ENCODE data around the gene GNAZ. TPM values are rescaled to one million over a fixed set of nuclear protein-coding genes. Genes with fewer than 3 reads are reported as not detected.
"Not testable (repeated sequence)": the region's sequence is repeated elsewhere in the genome, so short reads cannot be mapped to it uniquely, and the experiment has no call there.

Gene GNAZ
- total and polyA plus RNA-seq, 2 donors from 2014 or later: 3.7 to 5.7 TPM

- FAIRE-seq (no peak), DNase-seq (peak in 1 of 5 donors; percentile 51)
- no peak overlapping the region for H3K4me3 ChIP-seq (ENCODE audit: low read length in 3 of 3)
- intact Hi-C loops (cut with DNase I): no loop called here
- no peaks in the 10 kb centered on the region for H3K9me3 ChIP-seq (ENCODE audit: control insufficient read depth in 2 of 3, insufficient read depth in 1 of 3, low read length in 3 of 3)
- no peaks in the 10 kb centered on the region for H3K4me1 ChIP-seq (ENCODE audit: control insufficient read depth in 2 of 3, insufficient read depth in 2 of 3, low read depth in 1 of 3, low read length in 3 of 3)
- no peaks in the 10 kb centered on the region for H3K27me3 ChIP-seq (ENCODE audit: control insufficient read depth, insufficient read depth, low read length)
- no peaks in the 10 kb centered on the region for H3K36me3 ChIP-seq (ENCODE audit: control insufficient read depth in 2 of 3, insufficient read depth in 3 of 3, low read length in 3 of 3)
- H3K27ac ChIP-seq (ENCODE audit: low read depth in 2 of 2, low read length in 2 of 2): no peak overlapping the region
- TF ChIP-seq CTCF (IDR thresholded peaks at IDR 0.05; ENCODE audit: borderline replicate concordance, extremely low read depth, insufficient read depth): no peak
- no peak overlapping the region for H3K9ac ChIP-seq (ENCODE audit: low read length in 3 of 3)
Measured at GRCh38 chr22:23047265-23047664, 23.1 kb upstream of the GNAZ start.

GRCh38 chr22:23047742-23048141 is 22.6 kb upstream of the GNAZ start:
- no peaks in the 10 kb centered on the region for H3K4me1 ChIP-seq (ENCODE audit: control insufficient read depth in 2 of 3, insufficient read depth in 2 of 3, low read depth in 1 of 3, low read length in 3 of 3)
- DNase-seq: peak in 1 of 5 donors; percentile 45
- intact Hi-C loops (cut with DNase I): no loop called here
- H3K36me3 ChIP-seq (ENCODE audit: control insufficient read depth in 2 of 3, insufficient read depth in 3 of 3, low read length in 3 of 3): no peaks in the 10 kb centered on the region
- no peaks in the 10 kb centered on the region for H3K9me3 ChIP-seq (ENCODE audit: control insufficient read depth in 2 of 3, insufficient read depth in 1 of 3, low read length in 3 of 3)
- no peak for FAIRE-seq
- H3K27ac ChIP-seq (ENCODE audit: low read depth in 2 of 2, low read length in 2 of 2): no peak overlapping the region
- H3K4me3 ChIP-seq (ENCODE audit: low read length in 3 of 3): no peak overlapping the region
- TF ChIP-seq CTCF (IDR thresholded peaks at IDR 0.05; ENCODE audit: borderline replicate concordance, extremely low read depth, insufficient read depth): no peak
- H3K9ac ChIP-seq (ENCODE audit: low read length in 3 of 3): no peak overlapping the region
- H3K27me3 ChIP-seq (ENCODE audit: control insufficient read depth, insufficient read depth, low read length): no peaks in the 10 kb centered on the region

GRCh38 chr22:23050546-23050945 is 19.8 kb upstream of the GNAZ start:
- H3K36me3 ChIP-seq (ENCODE audit: control insufficient read depth in 2 of 3, insufficient read depth in 3 of 3, low read length in 3 of 3); FAIRE-seq; intact Hi-C loops (cut with DNase I); H3K27ac ChIP-seq (ENCODE audit: low read depth in 2 of 2, low read length in 2 of 2); H3K9ac ChIP-seq (ENCODE audit: low read length in 3 of 3); H3K9me3 ChIP-seq (ENCODE audit: control insufficient read depth in 2 of 3, insufficient read depth in 1 of 3, low read length in 3 of 3); H3K4me3 ChIP-seq (ENCODE audit: low read length in 3 of 3); DNase-seq; H3K4me1 ChIP-seq (ENCODE audit: control insufficient read depth in 2 of 3, insufficient read depth in 2 of 3, low read depth in 1 of 3, low read length in 3 of 3); H3K27me3 ChIP-seq (ENCODE audit: control insufficient read depth, insufficient read depth, low read length): not testable (repeated sequence)

DNA sequence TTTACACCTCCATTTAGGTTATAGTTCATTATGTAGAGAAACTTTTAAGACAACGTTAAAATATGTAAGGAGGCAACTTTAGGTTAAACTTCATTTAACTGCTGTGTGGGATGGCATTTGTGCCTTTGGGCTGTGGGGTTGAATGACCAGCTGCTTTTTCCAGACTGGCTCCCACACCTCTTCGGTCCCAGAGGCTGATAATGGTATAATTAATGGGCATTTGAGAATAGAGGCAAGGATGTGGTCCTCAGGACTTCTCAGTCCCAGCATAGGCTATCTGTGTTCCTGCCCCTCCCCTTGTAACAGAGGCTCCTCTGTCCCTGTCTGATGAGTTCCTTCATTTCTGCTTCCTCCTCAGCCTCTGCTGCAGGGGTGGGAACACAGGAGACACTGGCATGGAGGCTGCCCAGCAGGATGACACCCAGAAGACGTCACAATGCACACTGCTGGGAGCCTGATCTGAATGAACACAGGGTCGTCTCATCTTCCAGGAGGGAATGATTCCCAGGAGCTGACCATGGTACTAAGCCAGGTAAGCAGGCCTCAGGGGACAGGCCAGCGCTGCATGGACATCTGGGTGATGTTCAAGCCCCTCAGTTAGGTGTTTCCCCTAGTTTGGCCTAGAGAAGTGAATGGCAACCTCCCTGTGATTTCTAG is 17.1 kb upstream of the GNAZ start:
- Histone ChIP-seq H3K9me3 (ENCODE audit: control insufficient read depth in 2 of 3, insufficient read depth in 1 of 3, low read length in 3 of 3) (peaks cover 0 to 12% (median 6%) of the 10 kb centered on the region in 3 donors), H3K9ac (ENCODE audit: low read length in 3 of 3) (no peak overlapping the region), H3K4me1 (ENCODE audit: control insufficient read depth in 2 of 3, insufficient read depth in 2 of 3, low read depth in 1 of 3, low read length in 3 of 3) (no peaks in the 10 kb centered on the region), H3K36me3 (ENCODE audit: control insufficient read depth in 2 of 3, insufficient read depth in 3 of 3, low read length in 3 of 3) (no peaks in the 10 kb centered on the region), H3K27ac (ENCODE audit: low read depth in 2 of 2, low read length in 2 of 2) (no peak overlapping the region), H3K27me3 (ENCODE audit: control insufficient read depth, insufficient read depth, low read length) (no peaks in the 10 kb centered on the region), H3K4me3 (ENCODE audit: low read length in 3 of 3) (no peak overlapping the region)
- no peak for TF ChIP-seq CTCF (IDR thresholded peaks at IDR 0.05; ENCODE audit: borderline replicate concordance, extremely low read depth, insufficient read depth)
- no peak for FAIRE-seq
- intact Hi-C loops (cut with DNase I): no loop called here
- peak in 1 of 5 donors; percentile 32 for DNase-seq
